GM18858 (cell line): ENCODE measurements around the gene KLF13.
A peak's percentile ranks its signal among the peaks of the same experiment; 100 is the strongest.

Experiments used
- ATAC-seq: cut with Tn5 transposase; IDR thresholded peaks from one replicate; pipeline ENCODE4 v1.9.1; 2021; ENCODE audit not compliant: unreplicated experiment

Gene KLF13

GRCh38 chr15:31360843-31361763 lies 34.5 kb downstream of the KLF13 start:
- ATAC-seq: peak; percentile 58

GRCh38 chr15:31361764-31362515 lies 35.3 kb downstream of the KLF13 start:
- ATAC-seq: no peak

- no peak for ATAC-seq
Measured at GRCh38 chr15:31362886-31363285, 36.3 kb downstream of the KLF13 start.

- no peak for ATAC-seq
Measured at GRCh38 chr15:31364301-31365031, 37.8 kb downstream of the KLF13 start.

- no peak for ATAC-seq
Measured at GRCh38 chr15:31365032-31365654, 38.5 kb downstream of the KLF13 start.

- ATAC-seq: no peak
Measured at GRCh38 chr15:31365655-31366127, 39.1 kb downstream of the KLF13 start.

- ATAC-seq: no peak
Measured at GRCh38 chr15:31366169-31366734, 39.6 kb downstream of the KLF13 start.

GRCh38 chr15:31367021-31367729 lies 40.5 kb downstream of the KLF13 start:
- no peak for ATAC-seq

- no peak for ATAC-seq
Measured at GRCh38 chr15:31367730-31368344, 41.2 kb downstream of the KLF13 start.

- ATAC-seq: no peak
Measured at GRCh38 chr15:31369727-31370126, 43.1 kb downstream of the KLF13 start.

GRCh38 chr15:31371520-31372240 lies 45.0 kb downstream of the KLF13 start:
- ATAC-seq: no peak

GRCh38 chr15:31372635-31373091 lies 46.0 kb downstream of the KLF13 start:
- ATAC-seq: no peak

- ATAC-seq: no peak
Measured at GRCh38 chr15:31373096-31373865, 46.6 kb downstream of the KLF13 start.

- no peak for ATAC-seq
Measured at GRCh38 chr15:31373970-31374369, 47.3 kb downstream of the KLF13 start.

- no peak for ATAC-seq
Measured at GRCh38 chr15:31374489-31374888, 47.9 kb downstream of the KLF13 start.

- no peak for ATAC-seq
Measured at GRCh38 chr15:31374986-31375385, 48.4 kb downstream of the KLF13 start.

GRCh38 chr15:31375772-31376171 lies 49.1 kb downstream of the KLF13 start:
- ATAC-seq: no peak

- ATAC-seq: no peak
Measured at GRCh38 chr15:31376511-31376910, 49.9 kb downstream of the KLF13 start.
